GM18508 (cell line): ENCODE results near the gene B3GALNT1.
"Not testable (repeated sequence)": the region's sequence is repeated elsewhere in the genome, so short reads cannot be mapped to it uniquely, and the experiment has no call there.

Experiments
- ATAC-seq: cut with Tn5 transposase; IDR thresholded peaks from one replicate; pipeline ENCODE4 v1.9.1; 2021; ENCODE audit warnings: moderate number of reproducible peaks; ENCODE audit not compliant: insufficient read depth, unreplicated experiment

The B3GALNT1 gene

DNA sequence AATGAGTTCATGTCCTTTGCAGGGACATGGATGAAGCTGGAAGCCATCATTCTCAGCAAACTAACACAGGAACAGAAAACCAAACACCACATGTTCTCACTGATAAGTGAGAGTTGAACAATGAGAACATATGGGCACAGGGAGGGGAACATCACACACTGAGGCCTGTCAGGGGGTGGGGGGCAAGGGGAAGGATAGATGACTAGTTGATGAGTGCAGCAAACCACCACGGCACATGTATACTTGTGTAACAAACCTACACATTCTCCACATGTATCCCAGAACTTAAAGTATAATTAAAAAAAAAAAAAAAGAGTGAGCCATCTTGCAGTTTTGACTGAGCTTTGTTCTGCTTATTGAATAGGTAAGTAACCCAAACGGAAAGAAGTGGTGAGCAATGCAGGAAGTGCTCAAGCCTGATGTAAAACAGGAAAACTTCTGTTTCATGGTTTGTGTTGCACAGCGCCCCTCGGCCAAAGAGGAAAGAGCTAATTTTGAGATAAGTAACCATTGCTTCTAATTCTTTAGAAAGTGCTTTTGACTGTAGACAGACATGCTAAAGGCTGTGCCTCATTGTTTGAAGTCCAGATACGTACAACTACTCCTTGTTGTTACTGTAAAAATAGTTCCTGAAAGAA lies 70.1 kb downstream of the B3GALNT1 start:
- ATAC-seq = not testable (repeated sequence)
